ENCODE measurements around the gene UTF1.
A peak's percentile ranks its signal among the peaks of the same experiment; 100 is the strongest.
"Not testable (repeated sequence)": the region's sequence is repeated elsewhere in the genome, so short reads cannot be mapped to it uniquely, and the experiment has no call there.

The UTF1 gene

DNA sequence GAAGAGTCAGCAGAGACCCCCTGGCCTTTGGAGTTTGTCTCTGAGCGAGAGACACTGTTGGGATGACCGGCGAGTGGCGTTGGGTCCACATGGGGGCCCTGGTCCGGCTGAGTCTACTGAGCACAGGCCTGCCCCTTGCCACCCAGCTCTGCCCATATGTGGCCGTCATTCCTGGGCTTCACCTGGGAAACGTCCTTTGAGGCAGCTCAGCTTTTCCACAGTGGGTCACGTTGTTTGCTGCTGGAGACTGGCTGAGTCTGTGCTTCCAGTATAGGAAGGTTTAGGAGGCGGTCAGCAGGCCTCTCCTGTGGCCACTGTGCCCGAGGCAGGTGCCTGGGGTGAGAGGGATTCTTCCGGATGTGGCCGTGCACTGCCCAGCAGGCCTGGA is 29.6 kb downstream of the UTF1 start:
- H3K4me3 ChIP-seq (ENCODE audit: control insufficient read depth, low read depth, low read length), result no peak overlapping the region
- TF ChIP-seq, protein P1, sequence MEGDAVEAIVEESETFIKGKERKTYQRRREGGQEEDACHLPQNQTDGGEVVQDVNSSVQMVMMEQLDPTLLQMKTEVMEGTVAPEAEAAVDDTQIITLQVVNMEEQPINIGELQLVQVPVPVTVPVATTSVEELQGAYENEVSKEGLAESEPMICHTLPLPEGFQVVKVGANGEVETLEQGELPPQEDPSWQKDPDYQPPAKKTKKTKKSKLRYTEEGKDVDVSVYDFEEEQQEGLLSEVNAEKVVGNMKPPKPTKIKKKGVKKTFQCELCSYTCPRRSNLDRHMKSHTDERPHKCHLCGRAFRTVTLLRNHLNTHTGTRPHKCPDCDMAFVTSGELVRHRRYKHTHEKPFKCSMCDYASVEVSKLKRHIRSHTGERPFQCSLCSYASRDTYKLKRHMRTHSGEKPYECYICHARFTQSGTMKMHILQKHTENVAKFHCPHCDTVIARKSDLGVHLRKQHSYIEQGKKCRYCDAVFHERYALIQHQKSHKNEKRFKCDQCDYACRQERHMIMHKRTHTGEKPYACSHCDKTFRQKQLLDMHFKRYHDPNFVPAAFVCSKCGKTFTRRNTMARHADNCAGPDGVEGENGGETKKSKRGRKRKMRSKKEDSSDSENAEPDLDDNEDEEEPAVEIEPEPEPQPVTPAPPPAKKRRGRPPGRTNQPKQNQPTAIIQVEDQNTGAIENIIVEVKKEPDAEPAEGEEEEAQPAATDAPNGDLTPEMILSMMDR (conservative IDR thresholded peaks at IDR 0.05; ENCODE audit: control insufficient read depth, insufficient read depth, low read depth, low read length), result no peak
- DNase-seq (ENCODE audit: low read depth), result no peak

DNA sequence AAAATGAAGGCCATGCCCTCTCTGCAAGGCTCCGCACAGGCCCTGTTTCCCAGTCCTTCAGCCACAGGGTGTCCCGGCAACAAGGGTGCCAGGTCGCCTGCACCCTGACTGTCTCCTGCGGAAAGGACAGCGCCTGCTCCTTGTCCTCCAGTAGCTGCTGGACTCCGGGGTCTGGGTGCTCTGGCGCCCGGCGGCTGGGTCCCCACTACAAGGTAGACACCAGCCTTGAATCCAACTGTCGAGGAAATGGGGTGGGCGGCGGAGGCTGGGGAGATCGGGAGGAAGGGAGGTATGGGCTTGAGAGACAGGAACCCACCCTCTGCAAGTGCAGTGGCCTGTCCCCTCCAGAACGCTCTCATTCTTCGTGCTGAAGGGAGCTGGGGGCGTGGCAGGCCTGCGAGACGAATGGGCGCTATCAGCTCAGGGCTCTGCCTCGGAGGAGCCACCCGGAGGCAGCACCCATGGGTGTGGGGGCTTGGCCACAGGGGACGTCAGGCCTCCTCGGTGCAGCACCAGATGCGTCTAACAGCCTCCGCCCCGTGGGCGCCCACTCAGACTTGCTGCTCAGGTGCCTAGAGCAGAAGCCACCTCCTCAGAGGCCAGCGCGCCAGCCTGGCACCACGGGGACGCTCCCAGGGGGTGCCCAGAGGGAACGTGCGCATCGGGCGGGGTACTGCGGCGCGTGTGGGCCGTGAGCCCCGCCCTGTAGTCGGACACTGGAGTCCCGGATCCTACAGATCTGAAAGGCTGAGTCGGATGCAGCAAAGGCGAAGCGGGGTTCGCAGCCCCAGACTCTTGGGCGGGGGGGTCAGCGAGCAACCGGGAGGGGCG is 31.1 kb downstream of the UTF1 start:
- DNase-seq (ENCODE audit: low read depth), result peak; percentile 19
- TF ChIP-seq, protein P1 (conservative IDR thresholded peaks at IDR 0.05; ENCODE audit: control insufficient read depth, insufficient read depth, low read depth, low read length), result no peak
- H3K4me3 ChIP-seq (ENCODE audit: control insufficient read depth, low read depth, low read length), result peak overlapping the region; percentile 41

DNA sequence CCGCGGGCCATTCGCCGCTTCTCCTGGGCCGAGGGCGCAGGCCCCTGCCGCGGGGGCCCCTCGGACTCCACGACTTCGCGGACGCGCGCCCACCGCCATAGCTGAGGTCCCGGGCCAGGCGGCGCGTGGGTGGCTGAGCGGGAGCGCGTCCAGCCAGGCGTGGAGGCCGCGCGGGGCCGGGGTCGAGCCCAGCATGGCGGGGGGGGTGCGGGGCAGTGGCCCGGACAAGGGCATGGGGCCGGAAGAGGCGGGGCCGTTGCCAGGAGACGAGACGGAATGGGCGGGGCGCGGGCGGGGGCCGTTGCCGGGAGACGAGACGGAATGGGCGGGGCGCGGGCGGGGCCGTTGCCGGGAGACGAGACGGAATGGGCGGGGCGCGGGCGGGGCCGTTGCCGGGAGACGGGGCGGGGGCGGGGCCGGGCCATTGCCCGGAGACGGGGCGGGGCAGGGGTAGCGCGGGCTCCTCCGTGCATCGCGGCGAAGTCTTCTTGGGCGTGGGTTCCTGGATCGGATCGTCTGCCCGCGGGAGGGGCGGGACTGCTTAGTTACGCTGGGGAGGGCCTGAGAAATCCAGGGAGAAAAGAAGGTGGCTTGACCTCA is 31.8 kb downstream of the UTF1 start:
- peak; percentile 49 for DNase-seq (ENCODE audit: low read depth)
- H3K4me3 ChIP-seq (ENCODE audit: control insufficient read depth, low read depth, low read length), result peak overlapping the region; percentile 41
- TF ChIP-seq, protein P1 (conservative IDR thresholded peaks at IDR 0.05; ENCODE audit: control insufficient read depth, insufficient read depth, low read depth, low read length), result no peak

DNA sequence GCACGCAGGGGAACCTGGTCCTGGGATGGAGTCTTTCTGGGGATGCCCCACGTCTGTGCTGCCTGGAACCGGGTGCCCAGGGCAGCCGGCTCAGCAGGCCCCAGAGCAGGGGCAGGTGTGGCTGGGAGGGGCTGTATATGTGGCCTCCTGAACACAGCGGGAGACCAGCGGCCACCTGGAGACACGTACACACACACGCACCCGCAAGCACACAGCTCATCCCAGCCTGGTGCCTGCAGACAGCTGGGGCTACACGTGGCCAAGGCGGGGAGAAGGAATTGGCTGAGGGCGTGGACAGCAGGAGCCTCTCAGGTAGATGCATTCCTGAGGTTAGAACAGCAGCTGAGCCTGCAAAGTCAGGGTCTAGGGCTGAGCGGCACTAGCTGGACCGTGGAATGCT is 32.7 kb downstream of the UTF1 start:
- no peak for DNase-seq (ENCODE audit: low read depth)
- H3K4me3 ChIP-seq (ENCODE audit: control insufficient read depth, low read depth, low read length), result no peak overlapping the region
- TF ChIP-seq, protein P1 (conservative IDR thresholded peaks at IDR 0.05; ENCODE audit: control insufficient read depth, insufficient read depth, low read depth, low read length), result no peak

DNA sequence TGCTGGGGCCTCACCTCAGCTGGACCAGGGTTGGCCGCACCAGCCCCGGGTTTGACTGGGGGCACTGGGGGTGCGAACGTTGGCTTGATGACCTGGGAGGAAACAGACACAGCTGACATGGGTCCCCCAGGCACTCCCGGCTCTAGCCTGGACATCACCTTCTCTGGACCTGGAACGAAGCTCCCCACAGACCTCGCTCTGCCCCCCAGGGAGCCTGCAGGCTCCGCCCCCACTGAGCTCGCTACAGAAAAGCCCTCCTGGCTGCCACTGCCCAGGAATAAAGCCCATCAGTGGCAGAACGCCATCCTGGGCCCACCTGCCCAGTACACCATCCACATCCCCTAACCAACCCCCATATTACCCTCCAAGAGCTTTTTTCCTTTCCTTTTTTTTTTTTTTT is 33.7 kb downstream of the UTF1 start:
- no peak for DNase-seq (ENCODE audit: low read depth)
- TF ChIP-seq, protein P1 (conservative IDR thresholded peaks at IDR 0.05; ENCODE audit: control insufficient read depth, insufficient read depth, low read depth, low read length), result no peak
- no peak overlapping the region for H3K4me3 ChIP-seq (ENCODE audit: control insufficient read depth, low read depth, low read length)

DNA sequence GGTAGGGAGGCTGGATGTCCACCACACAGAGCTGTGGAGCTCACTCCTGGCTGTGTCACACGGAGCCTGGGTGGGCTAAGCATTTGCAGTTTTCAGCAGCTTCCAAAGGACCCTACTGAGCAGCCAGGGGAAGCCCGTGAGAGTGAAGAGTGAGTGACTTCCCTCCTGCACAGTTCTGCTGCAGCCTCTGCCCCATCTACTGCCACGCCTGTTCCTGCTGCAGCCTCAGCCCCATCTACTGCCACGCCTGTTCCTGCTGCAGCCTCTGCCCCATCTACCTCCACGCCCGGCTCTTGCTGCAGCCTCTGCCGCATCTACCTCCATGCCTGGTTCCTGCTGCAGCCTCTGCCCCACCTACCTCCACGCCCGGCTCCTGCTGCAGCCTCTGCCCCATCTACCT is 34.4 kb downstream of the UTF1 start:
- H3K4me3 ChIP-seq (ENCODE audit: control insufficient read depth, low read depth, low read length), result no peak overlapping the region
- TF ChIP-seq, protein P1 (conservative IDR thresholded peaks at IDR 0.05; ENCODE audit: control insufficient read depth, insufficient read depth, low read depth, low read length), result no peak
- no peak for DNase-seq (ENCODE audit: low read depth)

DNA sequence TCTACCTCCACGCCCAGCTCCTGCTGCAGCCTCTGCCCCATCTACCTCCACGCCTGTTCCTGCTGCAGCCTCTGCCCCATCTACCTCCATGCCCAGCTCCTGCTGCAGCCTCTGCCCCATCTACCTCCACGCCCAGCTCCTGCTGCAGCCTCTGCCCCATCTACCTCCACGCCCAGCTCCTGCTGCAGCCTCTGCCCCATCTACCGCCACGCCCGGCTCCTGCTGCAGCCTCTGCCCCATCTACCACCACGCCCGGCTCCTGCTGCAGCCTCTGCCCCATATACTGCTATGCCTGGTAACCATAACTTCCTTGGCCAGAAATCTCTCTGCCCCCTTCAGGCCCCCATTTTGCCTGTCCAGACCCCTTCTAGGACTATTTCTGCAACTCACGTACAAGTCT is 35.0 kb downstream of the UTF1 start:
- DNase-seq (ENCODE audit: low read depth); H3K4me3 ChIP-seq (ENCODE audit: control insufficient read depth, low read depth, low read length): not testable (repeated sequence)

Measured in fibroblast of mammary gland (primary cell).